AG04449 (cell line): Measurements from ENCODE around the gene RTL10.

Experiments
- CTCF ChIA-PET: fragments of 350-600 bp; formaldehyde crosslinking; extraction: SDS; loops from one replicate; lab custom pipeline; 2021; ENCODE audit warnings: antibody characterized with exemption; lab: Yijun Ruan, JAX
- POLR2A ChIA-PET: fragments of 400-600, 350-600 bp; formaldehyde crosslinking; extraction: SDS; loops from one replicate; lab custom pipeline; 2020; ENCODE audit warnings: antibody characterized with exemption, inconsistent platforms; lab: Yijun Ruan, JAX
- DNase-seq: peaks from one replicate; pipeline ENCODE4 v3.0.0-alpha.2; 2010; ENCODE audit warnings: low read depth, low spot score
- H3K4me3 ChIP-seq: 2 replicates; pipeline ENCODE4 v1.5.1; 2011; ENCODE audit warnings: low read depth, mild to moderate bottlenecking, control low read depth, low read length
- CTCF ChIP-seq: IDR thresholded peaks from one replicate; pipeline ENCODE4 v1.5.1; 2011; ENCODE audit warnings: mild to moderate bottlenecking, moderate library complexity, low read length, control low read depth, inconsistent platforms; ENCODE audit not compliant: insufficient read depth; ENCODE audit errors: missing control alignments

The RTL10 gene

GRCh38 chr22:19806213-19807160 lies 48.2 kb downstream of the RTL10 start:
- H3K4me3 ChIP-seq, result no peak overlapping the region
- no peak for TF ChIP-seq CTCF
- DNase-seq, result no peak
- ChIA-PET CTCF (interaction anchor here (0.9 kb wide), 1 partner anchor 19 kb away, joined by 3 read pairs; no protein-coding TSS in a partner anchor), POLR2A (no interaction called here)

- no peak for TF ChIP-seq CTCF
- DNase-seq, result no peak
- H3K4me3 ChIP-seq, result no peak overlapping the region
- CTCF ChIA-PET, result no interaction called here
- POLR2A ChIA-PET, result no interaction called here
Measured at GRCh38 chr22:19805821-19806212, 48.9 kb downstream of the RTL10 start.
